Suppressor macrophage (primary cell): ENCODE measurements around the gene HYAL1.

Source experiments
- DNase-seq, 4 experiments: peaks; one replicate each; pipeline ENCODE4 v3.0.0-alpha.2; 2020 to 2022

HYAL1 gene

GRCh38 chr3:50334339-50335075 lies 31.1 kb upstream of the HYAL1 start:
- no peak for DNase-seq

- no peak for DNase-seq
Observed at GRCh38 chr3:50333744-50334328, 30.5 kb upstream of the HYAL1 start.

- no peak for DNase-seq
Observed at GRCh38 chr3:50331364-50331907, 28.1 kb upstream of the HYAL1 start.

- no peak for DNase-seq
Observed at GRCh38 chr3:50330330-50330729, 27.0 kb upstream of the HYAL1 start.

- DNase-seq = peak; percentile 97 to 99 (median 98)
Observed at GRCh38 chr3:50327943-50328691, 24.7 kb upstream of the HYAL1 start, which contains the start of gene TUSC2. Gene TUSC2, minus strand, starts transcription at chr3:50328223. Its CDS starts 124 bp downstream, at chr3:50328099.

- DNase-seq = no peak
Observed at GRCh38 chr3:50327129-50327528, 23.8 kb upstream of the HYAL1 start.

- no peak for DNase-seq
Observed at GRCh38 chr3:50326182-50326541, 22.8 kb upstream of the HYAL1 start.

- no peak for DNase-seq
Observed at GRCh38 chr3:50325497-50326181, 22.3 kb upstream of the HYAL1 start.

GRCh38 chr3:50325113-50325480 lies 21.7 kb upstream of the HYAL1 start:
- DNase-seq = no peak

- peak; percentile 72 to 82 (median 73) for DNase-seq
Observed at GRCh38 chr3:50324351-50325112, 21.2 kb upstream of the HYAL1 start.

- peak; percentile 24 to 58 (median 50) for DNase-seq
Observed at GRCh38 chr3:50323614-50324199, 20.3 kb upstream of the HYAL1 start.

GRCh38 chr3:50323092-50323600 lies 19.8 kb upstream of the HYAL1 start:
- peak; percentile 32 to 68 (median 66) for DNase-seq

- DNase-seq = peak in 1 of 4 experiments; percentile 21
Observed at GRCh38 chr3:50322386-50323091, 19.2 kb upstream of the HYAL1 start, which contains the start of gene HYAL2. Gene HYAL2, minus strand, starts transcription at chr3:50322745. Its CDS starts 2,256 bp downstream, at chr3:50320489.

- no peak for DNase-seq
Observed at GRCh38 chr3:50322115-50322385, 18.7 kb upstream of the HYAL1 start.

- peak; percentile 86 to 96 (median 93) for DNase-seq
Observed at GRCh38 chr3:50321336-50322114, 18.2 kb upstream of the HYAL1 start.

- peak; percentile 71 to 91 (median 80) for DNase-seq
Observed at GRCh38 chr3:50320853-50321335, 17.5 kb upstream of the HYAL1 start.

GRCh38 chr3:50319894-50320625 lies 16.7 kb upstream of the HYAL1 start:
- DNase-seq = no peak

GRCh38 chr3:50319181-50319893 lies 16.0 kb upstream of the HYAL1 start:
- no peak for DNase-seq
